Sigmoid colon (tissue), 4 donors: ENCODE data around the gene AK8.

Experiments
- CTCF ChIP-seq, 4 experiments: fragments of 450-650 bp in 3 of 4; fragments of 200-600 bp in 1 of 4; IDR thresholded peaks; one replicate each; pipeline ENCODE4 v1.5.1; 2016 to 2019; ENCODE audit warnings: antibody characterized with exemption in 4 of 4, mild to moderate bottlenecking in 3 of 4, moderate library complexity in 2 of 4
- POLR2AphosphoS5 ChIP-seq, 4 donors: sonication (generic); formaldehyde crosslinking; IDR thresholded peaks; one replicate each; pipeline ENCODE4 v1.6.1; 2017; ENCODE audit warnings: antibody characterized with exemption in 4 of 4

DNA sequence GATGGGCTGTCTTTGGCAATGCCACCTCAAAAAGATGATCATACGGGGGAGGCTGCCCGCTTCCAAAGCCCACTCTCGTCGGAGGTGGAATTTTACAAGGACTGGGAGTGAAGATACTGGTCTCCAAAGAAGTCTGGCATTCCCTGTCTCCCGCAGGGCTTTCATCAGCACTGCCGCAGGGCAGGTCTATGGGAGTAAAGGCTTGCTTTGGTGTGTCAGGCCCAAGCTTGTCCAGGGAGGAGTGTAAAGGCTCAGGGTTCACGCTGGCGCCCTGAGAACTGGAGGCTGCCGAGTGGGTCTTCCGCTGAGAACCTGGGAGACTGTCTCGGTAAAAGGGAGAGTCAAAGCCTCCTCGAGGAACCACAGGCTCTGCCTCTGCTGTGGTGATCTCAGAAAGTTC lies 27.6 kb upstream of the AK8 start:
- TF ChIP-seq CTCF (IDR thresholded peaks at IDR 0.05) (no peak), POLR2AphosphoS5 (IDR thresholded peaks at IDR 0.05) (no peak)
